Natural killer cell treated with Interleukin-12 subunit alpha and Interleukin-12 subunit beta and Interleukin-15 and Interleukin-18, amount 100 ng/mL, for 72 hours (primary cell): ENCODE data around the gene MBNL1. TPM values are rescaled to one million over a fixed set of nuclear protein-coding genes. Genes with fewer than 3 reads are reported as not detected.

Experiments used
- ATAC-seq, 2 donors: fragments of 150-1000 bp; cut with Tn5 transposase in 1 of 2; sonication (Bioruptor Pico), chemical (Tn5 transposase) in 1 of 2; 2 replicates each; pipeline ENCODE4 v1.10.0; 2021
- DNase-seq: peaks from one replicate; pipeline ENCODE4 v3.0.0; 2022; ENCODE audit warnings: low spot score
- H3K27ac Mint-ChIP-seq, 2 donors: 1 replicate in 1 of 2; 2 replicates in 1 of 2; pipeline ENCODE4 v1.8.0; 2022; ENCODE audit warnings: mixed read lengths in 2 of 2, mild to moderate bottlenecking in 1 of 2, moderate library complexity in 1 of 2
- H3K27me3 Mint-ChIP-seq, 2 donors: 1 replicate in 1 of 2; 2 replicates in 1 of 2; pipeline ENCODE4 v1.8.0; 2022; ENCODE audit warnings: mixed read lengths in 2 of 2
- H3K36me3 Mint-ChIP-seq: one replicate; pipeline ENCODE4 v1.8.0; 2022; ENCODE audit warnings: mixed read lengths
- H3K4me1 Mint-ChIP-seq, 2 donors: 1 replicate in 1 of 2; 2 replicates in 1 of 2; pipeline ENCODE4 v1.8.0; 2022; ENCODE audit warnings: low read depth in 2 of 2, mixed read lengths in 2 of 2, mild to moderate bottlenecking in 1 of 2
- H3K4me3 Mint-ChIP-seq: one replicate; pipeline ENCODE4 v1.8.0; 2022; ENCODE audit warnings: mixed read lengths
- H3K9me3 Mint-ChIP-seq: 2 replicates; pipeline ENCODE4 v1.8.0; 2022; ENCODE audit warnings: mixed read lengths
- total RNA-seq, 2 donors: library from RNA; stranded (reverse); gene quantifications; one replicate each; pipeline ENCODE4 v1.2.3, GENCODE V29; 2022

The MBNL1 gene
- total RNA-seq, 2 donors from 2014 or later: 353 to 509 TPM

GRCh38 chr3:152508705-152509104, 240.0 kb downstream of the MBNL1 start:
- no peak overlapping the region for H3K27ac Mint-ChIP-seq
- H3K27me3 Mint-ChIP-seq: no peaks in the 10 kb centered on the region
- H3K4me1 Mint-ChIP-seq: peaks cover 0 to 3% of the 10 kb centered on the region in 2 donors
- H3K36me3 Mint-ChIP-seq: no peaks in the 10 kb centered on the region
- no peak overlapping the region for H3K4me3 Mint-ChIP-seq
- DNase-seq (no peak), ATAC-seq (no peak)
- H3K9me3 Mint-ChIP-seq: no peaks in the 10 kb centered on the region

GRCh38 chr3:152511904-152512303, 243.2 kb downstream of the MBNL1 start:
- Mint-ChIP-seq H3K4me3 (no peak overlapping the region), H3K36me3 (no peaks in the 10 kb centered on the region), H3K9me3 (no peaks in the 10 kb centered on the region), H3K27me3 (peaks cover 0 to 15% of the 10 kb centered on the region in 2 donors), H3K4me1 (no peaks in the 10 kb centered on the region), H3K27ac (no peak overlapping the region)
- no peak for DNase-seq
- ATAC-seq: peak in 1 of 2 donors; percentile 33

- ATAC-seq (no peak), DNase-seq (no peak)
- H3K27ac Mint-ChIP-seq: no peak overlapping the region
- H3K27me3 Mint-ChIP-seq: peaks cover 0 to 21% of the 10 kb centered on the region in 2 donors
- H3K9me3 Mint-ChIP-seq: no peaks in the 10 kb centered on the region
- H3K36me3 Mint-ChIP-seq: no peaks in the 10 kb centered on the region
- H3K4me3 Mint-ChIP-seq: no peak overlapping the region
- no peaks in the 10 kb centered on the region for H3K4me1 Mint-ChIP-seq
These were observed 244.7 kb downstream of the MBNL1 start for GRCh38 chr3:152513301-152513960.
